GM11168 (cell line): ENCODE results near the gene PIK3R5.

Experiments
- in situ Hi-C: fragments of 300-500 bp; cut with MboI; formaldehyde crosslinking; loops from one replicate; pipeline ENCODE4 v1.12.0; 2022; ENCODE audit warnings: low sequenced_read_pairs; ENCODE audit not compliant: unreplicated experiment

The PIK3R5 gene

DNA sequence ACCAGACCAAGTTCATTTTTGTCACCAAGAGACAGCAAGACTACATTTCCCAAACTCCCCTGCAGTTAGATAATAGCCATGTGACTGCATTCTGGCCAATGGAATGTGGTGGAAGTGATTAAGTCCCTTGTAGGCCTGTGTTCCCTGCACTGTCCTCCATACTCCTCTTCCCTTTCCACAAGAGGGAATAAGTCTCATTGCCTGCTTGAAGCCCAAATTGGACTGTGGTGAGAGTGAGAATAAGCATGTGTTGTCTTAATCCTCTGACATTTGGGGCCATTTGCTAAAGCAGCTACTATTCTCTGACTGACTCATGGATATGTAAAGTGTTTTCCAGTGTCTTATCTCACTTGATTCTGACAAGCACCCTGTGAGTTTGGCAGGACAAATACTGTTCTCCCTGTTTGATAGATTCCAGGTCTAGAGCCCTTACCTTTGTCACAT is 118.7 kb downstream of the PIK3R5 start:
- in situ Hi-C loops: no loop called here

DNA sequence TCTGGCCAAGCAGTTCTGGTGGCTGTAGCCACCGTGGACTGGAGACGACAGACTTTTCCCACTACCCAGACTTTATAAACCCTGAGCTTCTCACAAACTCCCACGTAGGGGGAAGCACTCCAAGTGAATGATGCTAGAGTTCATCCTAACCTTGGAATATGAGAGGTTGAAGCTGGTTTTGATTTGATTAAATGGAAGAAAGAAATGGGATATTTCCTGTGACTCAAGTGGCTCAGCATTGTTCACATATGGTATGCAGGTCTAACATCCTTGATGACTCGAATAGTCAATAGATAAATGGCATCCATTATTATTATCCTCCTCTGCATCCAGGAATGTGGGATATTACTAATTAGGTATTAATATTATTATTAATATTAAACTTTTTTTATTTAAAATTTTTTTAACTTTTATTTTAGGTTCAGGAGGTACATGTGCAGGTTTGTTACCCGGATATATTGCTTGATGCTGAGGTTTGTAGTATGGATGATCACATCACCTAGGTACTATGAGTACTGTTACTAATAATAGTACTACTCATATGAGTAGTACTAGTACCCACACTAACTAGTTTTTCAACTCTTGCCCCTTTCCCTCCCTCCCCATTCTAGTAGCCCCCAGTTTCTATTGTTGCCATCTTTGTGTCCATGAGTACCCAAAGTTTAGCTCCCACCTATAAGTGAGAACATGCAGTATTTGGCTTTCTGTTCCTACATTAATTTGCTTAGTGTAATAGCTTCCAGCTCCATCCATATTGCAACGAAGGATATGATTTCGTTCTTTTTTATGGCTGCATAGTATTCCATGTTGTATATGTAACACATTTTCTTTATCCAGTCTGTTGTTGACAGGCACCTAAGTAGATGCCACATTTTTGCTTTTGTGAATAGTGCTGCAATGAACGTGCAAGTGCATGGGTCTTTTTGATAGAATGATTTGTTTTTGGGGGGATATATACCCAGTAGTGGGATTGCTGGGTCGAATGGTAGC is 121.0 kb downstream of the PIK3R5 start:
- in situ Hi-C loops: no loop called here

DNA sequence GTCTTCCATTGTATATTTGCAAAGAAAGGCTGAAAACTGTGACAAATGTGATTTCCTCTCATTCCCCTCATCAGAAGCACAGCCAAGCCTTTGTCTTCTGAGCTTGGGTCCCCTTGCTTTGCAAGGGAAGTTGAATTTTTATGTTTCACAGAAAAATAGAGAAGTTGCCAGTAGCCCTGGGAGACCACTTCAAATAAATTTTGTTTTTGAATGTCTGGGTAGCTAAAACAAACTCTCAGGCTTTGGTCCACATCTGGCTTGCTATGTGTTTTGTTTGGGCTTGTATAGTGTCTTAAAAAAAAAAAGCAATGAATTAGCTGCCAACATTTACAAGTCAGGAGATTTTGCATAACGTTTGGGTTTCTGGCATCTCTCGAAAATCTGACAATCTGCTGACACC is 122.2 kb downstream of the PIK3R5 start:
- in situ Hi-C loops: no loop called here

DNA sequence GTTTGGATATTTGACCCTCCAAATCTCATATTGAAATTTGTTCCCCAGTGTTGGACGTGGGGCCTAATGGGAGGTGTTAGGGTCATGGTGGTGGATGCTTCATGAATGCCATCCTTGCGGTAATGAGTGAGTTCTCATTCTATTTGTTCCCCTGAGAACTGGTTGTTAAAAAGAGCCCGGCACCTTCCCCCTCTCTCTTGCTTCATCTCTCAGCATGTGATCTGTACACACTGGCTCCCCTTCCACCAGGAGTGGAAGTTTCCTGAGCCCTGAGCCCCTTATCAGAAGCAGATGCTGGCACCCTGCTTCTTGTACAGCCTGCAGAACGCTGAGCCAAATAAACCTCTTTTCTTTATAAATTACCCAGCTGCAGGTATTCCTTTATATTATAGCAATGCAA is 123.7 kb downstream of the PIK3R5 start:
- in situ Hi-C loops: no loop called here

DNA sequence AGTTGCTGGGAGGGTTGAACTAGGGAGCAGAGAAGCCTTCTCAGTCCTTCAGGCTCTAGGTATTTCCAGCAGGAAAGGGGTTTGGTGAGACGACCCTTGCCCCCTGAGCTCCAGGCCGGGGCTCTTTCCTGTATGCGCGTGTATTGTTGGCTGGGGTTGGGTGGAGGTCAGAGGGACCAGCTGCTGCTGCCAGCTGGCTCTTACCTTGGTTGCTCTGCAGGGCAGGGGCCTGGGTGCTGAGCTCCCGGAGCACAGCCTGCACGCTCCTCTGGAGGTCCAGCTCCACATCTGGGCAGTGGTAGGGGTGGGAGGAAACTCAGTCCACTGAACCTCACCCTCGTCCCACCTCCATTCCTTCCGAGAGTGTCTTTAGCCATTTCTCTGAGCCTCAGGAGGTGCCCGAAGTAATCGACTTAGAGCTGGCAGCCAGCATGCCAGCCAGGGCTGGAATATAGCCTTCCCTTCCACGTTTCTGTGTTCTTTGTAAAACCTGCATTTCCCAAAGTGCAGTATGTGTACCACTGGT is 126.0 kb downstream of the PIK3R5 start:
- in situ Hi-C loops: no loop called here

DNA sequence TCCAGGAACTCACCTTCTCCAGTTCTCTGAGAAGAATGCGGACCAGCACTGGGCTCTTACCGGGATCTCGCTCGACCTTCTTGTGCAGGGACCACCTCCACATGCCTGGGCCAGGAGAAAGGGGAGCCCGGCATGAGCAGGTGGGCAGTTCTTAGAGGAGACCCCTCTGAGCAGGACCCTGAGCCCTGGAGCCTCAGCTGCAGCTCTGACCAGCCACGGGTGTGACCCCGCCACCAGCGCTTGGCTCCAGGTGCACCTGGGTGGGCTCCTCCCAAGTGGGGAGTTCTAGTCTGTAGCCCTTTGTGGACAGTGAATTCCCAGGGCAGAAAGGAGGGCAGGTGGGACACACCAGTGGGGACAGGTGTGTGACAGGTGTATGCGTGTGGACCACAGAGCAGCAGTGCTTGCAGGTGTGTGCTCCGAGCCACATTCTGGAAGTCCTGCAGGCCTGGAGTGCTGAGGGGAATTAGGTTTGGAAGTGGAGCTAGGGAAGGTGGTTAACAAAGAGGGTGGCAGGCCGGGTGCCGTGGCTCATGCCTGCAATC is 126.9 kb downstream of the PIK3R5 start:
- in situ Hi-C loops: no loop called here

DNA sequence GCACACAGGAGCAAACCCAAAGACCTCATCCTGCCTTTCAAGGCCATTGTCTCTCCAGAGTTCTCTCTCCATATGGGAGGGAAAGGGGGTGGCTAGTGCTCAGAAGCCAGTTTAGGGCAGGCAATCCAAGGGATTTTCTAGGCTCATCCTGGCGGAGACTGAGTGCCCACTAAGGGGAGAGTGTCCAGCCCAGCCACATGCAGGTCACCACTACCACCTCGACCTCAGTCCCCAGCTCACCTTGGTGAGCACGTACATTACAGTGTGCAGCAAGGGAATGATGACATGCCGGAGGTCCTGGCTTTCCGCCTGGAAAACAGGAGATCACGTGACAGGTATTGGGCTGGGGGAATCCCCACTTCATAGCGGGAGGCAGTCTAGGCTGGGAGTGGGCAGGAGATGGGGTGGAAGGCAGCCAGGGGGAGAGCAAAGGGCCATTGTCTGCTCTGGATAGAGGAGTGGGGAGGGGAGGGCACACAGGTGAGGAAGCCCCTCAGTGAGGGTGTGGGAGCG is 127.9 kb downstream of the PIK3R5 start:
- in situ Hi-C loops: no loop called here

DNA sequence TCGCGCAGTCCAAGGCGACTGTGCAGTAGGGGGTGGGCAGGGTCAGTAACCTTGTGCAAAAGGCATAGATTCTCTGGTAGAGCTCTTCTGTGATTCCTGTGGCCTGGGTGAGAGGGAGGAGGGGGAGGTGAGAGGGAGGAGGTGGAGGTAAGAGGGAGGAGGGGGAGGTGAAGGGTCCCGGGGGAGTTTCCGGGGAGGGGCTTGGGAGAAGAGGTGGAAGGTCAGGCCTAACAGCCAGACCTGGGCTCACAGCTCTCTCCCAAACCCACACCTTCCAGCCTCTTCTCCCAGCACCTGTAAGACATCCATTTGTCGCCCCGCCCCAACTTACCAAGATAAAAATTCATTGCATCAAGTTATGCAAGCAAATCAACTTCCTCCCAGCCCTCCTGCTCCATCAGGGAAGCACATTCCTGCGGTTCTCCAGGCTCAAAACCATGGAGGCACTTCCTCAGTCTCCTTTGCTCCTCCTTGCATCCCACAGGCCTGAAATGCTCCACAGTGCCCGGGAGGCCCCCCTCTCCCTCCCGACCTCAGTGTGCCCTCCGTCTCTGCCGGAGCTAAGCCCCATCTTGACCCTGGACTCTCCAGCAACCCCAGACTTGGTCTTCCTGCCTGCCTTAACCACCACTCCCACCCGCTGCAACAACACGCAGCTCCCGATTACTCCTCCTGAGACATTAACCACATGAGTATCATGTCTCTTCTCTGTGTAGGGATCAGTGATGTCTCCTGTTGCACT is 128.5 kb downstream of the PIK3R5 start:
- in situ Hi-C loops: no loop called here

DNA sequence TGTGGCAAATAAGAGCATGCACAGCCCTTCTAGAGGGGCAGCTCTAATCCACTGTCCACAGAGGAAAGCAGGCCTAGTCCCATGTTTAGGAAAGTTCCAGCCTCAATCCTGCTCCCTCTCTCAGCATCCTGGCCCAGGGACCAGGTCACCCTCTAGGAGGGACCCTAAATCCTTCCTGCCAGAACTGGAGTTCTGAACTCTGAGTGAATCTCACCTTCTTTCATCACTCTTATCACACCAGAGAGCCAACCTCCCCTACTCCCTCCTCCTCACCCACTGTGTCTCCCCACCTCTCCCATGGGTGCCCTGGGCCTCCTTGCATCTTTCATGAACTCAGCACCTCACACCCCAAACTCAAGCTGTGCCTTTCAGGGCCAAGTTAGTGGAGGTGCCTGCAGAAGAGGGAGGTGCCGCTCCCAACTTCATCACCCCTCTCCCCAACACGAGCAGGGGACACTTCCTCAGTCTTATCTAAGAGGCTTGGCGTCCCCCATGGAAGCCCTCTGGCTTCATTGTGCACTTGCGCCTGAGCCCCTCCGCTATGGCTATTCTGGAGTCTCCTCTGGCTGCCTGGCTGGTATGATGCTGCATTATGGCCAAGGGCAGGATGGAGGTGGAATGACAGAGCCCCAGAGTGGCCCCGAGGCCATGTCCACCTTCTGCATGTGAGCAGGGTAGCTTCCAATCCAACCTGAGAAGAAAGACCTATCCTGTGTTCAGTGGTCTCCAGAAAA is 129.7 kb downstream of the PIK3R5 start:
- in situ Hi-C loops: no loop called here

DNA sequence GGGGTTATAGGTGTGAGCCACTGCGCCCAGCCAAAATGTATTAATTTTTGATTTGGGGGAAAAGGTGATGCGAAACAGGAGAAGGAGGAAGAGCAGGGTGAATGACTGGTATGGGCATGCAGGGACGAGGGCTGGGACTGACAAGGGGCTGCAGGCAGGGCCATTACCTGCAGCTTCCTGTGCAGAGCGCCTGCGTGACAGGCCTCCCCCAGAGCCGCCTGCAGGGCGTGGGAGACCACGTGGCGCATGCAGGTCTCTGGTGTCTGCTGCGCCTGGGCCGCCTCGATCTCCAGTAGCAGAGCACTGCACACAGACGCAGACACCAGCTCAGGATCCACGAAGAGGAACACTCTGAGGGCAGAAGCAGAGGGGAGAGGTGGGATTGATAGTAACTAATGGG is 130.4 kb downstream of the PIK3R5 start:
- in situ Hi-C loops: no loop called here

DNA sequence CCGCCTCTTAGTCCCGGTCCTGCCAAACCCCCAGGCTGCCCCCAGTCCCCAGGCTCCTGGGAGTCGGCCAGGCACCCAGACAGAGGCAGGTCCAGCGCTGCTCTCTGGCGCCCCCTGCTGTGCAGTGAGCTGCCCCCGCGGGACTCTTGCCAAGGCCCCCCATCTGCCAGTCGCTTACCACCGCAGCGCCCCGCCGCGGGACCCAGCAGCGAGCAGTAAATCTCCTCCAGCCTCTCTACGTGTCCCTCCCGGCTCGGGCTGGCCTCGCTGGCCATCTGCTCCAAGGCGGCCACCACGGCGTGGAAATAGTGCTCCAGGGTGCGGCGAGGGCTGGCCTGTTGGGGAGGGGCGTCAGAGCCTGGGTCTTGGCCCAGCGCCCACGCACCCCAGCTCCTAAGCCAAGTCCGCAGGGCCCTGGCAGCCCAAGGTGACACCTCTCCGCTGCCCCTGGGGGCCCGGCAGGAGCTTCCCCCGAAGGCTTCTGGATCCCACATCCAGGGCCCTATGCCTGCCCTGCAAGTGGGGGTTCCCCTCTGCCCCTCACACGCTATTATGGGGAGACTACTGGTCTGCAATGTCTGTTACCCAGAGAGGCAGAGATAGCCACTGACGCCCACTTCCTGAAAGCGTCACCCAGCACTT is 132.7 kb downstream of the PIK3R5 start:
- in situ Hi-C loops: no loop called here

DNA sequence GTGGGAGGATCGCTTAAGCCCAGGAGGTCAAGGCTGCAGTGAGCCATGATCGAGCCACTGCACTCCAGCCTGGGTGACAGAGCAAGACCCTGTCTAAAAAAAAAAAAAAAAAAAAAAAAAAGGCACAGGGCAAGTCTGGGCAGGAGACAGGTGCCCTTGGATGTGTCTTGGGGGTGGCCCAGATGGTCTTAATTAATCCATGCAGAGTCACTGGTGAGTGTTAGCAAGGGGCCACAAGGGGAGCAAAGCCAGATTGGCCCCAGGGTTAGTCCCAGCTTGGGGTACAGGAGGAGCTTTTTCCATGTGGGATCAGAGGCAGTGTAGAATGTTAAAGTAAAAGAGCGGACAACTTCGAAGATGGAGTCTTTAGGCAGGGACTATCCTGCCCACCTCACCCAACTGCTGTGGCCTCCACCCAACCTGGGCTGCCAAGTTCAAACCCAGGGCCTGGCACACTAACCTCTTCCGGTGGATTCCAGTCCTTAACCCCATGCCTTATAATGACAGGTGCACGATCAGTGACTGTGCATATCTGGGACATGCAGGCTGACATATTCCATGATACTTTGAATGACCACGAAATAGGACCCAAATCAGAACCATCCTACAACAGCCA is 134.2 kb downstream of the PIK3R5 start:
- in situ Hi-C loops: no loop called here

DNA sequence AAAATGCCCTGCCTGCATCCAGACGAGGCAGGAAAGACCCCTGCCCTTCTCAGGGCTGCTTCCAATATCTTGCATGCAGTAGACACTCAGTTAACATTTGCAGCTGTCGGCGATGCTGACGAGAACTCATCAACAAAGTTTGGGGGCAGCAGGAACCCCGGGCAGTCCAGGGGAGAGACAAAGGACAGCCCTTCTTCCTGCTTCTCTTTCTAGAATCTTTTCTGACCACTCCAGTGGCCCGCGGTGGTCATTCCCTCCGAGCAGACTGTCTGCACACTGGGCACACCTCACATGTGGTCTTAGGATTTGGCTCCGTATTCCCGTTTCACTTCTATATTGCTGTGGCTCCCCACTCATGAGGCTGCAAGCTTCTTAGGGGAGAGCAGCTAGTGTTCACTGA is 135.4 kb downstream of the PIK3R5 start:
- in situ Hi-C loops: no loop called here

DNA sequence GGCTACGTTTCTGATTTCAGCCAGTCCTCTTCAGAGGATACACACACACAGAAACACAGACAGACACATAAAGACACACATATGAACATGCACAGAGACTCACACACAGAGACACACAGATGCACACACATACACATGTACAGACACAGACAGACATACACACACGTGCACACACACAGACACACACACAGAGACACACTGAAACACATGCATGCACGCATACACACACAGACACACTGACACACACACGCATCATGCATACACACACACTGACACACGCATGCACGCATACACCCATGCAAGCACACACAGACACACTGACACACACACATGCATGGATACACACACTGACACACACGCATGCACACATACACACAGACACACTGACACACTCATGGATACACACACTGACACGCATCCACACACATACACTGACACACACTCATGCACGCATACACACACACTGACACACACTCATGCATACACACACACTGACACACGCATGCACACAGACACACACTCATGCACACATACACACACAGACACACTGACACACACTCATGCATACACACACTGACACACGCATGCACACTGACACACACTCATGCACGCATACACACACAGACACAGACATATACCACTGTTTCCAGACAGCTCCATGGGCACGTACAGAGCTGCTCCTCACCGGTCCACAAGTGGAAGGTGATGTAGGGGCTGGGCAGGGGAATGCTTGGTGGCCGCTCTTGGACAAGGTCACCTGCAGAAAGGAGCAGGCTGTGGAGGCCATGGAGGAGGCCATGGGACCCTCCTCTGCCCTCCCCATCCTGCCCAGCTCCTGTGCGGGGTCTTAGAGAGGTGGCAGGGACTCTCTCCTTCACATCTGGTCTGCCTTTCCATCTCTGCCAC is 136.2 kb downstream of the PIK3R5 start:
- in situ Hi-C loops: no loop called here
